H9 (cell line): ENCODE results near the gene CROCC2. TPM values are rescaled to one million over a fixed set of nuclear protein-coding genes. Genes with fewer than 3 reads are reported as not detected.

Source experiments
- DNase-seq: peaks from one replicate; pipeline ENCODE4 v3.0.0-alpha.2; 2017
- H2AFZ ChIP-seq: one replicate; pipeline ENCODE4 v1.6.1; 2013; ENCODE audit warnings: mild to moderate bottlenecking, low read length, control low read depth, moderate library complexity
- H2AK5ac ChIP-seq: 2 replicates; pipeline ENCODE4 v1.6.1; 2013; ENCODE audit warnings: low read length, control low read depth, mixed read lengths; ENCODE audit not compliant: insufficient read length
- H2BK120ac ChIP-seq: one replicate; pipeline ENCODE4 v1.6.1; 2013; ENCODE audit warnings: low read depth, mild to moderate bottlenecking, low read length, control low read depth, inconsistent platforms; ENCODE audit not compliant: poor library complexity, severe bottlenecking
- H2BK12ac ChIP-seq: 2 replicates; pipeline ENCODE4 v1.6.1; 2013; ENCODE audit warnings: low read length, control low read depth, mixed read lengths, low read depth; ENCODE audit not compliant: insufficient read length
- H2BK15ac ChIP-seq: 2 replicates; pipeline ENCODE4 v1.6.1; 2013; ENCODE audit warnings: low read depth, low read length, control low read depth
- H2BK20ac ChIP-seq: one replicate; pipeline ENCODE4 v1.6.1; 2013; ENCODE audit warnings: low read depth, mild to moderate bottlenecking, low read length, control low read depth, inconsistent platforms; ENCODE audit not compliant: poor library complexity, severe bottlenecking
- H2BK5ac ChIP-seq: 2 replicates; pipeline ENCODE4 v1.6.1; 2013; ENCODE audit warnings: low read length, control low read depth, mixed read lengths; ENCODE audit not compliant: insufficient read length
- H3K14ac ChIP-seq: 2 replicates; pipeline ENCODE4 v1.6.1; 2013; ENCODE audit warnings: low read length, control low read depth; ENCODE audit not compliant: insufficient read depth
- H3K18ac ChIP-seq: 2 replicates; pipeline ENCODE4 v1.6.1; 2013; ENCODE audit warnings: low read depth, mild to moderate bottlenecking, mixed read lengths, low read length, control low read depth; ENCODE audit not compliant: insufficient read length
- H3K23ac ChIP-seq: 2 replicates; pipeline ENCODE4 v1.6.1; 2013; ENCODE audit warnings: low read length, control low read depth, mixed read lengths, low read depth; ENCODE audit not compliant: insufficient read length
- H3K23me2 ChIP-seq: 2 replicates; pipeline ENCODE4 v1.6.1; 2013; ENCODE audit warnings: low read depth, mild to moderate bottlenecking, mixed read lengths, low read length, control low read depth; ENCODE audit not compliant: insufficient read length, poor library complexity, severe bottlenecking
- H3K27ac ChIP-seq: 2 replicates; pipeline ENCODE4 v1.5.1; 2013; ENCODE audit warnings: low read length, control low read depth, mixed read lengths, low read depth; ENCODE audit not compliant: insufficient read length
- H3K27me3 ChIP-seq: 2 replicates; pipeline ENCODE4 v1.6.1; 2013; ENCODE audit warnings: low read length, control low read depth, inconsistent platforms; ENCODE audit not compliant: insufficient read depth
- H3K4ac ChIP-seq: 2 replicates; pipeline ENCODE4 v1.6.1; 2013; ENCODE audit warnings: low read depth, mild to moderate bottlenecking, control low read depth, inconsistent platforms, low read length, moderate library complexity
- H3K4me1 ChIP-seq: 2 replicates; pipeline ENCODE4 v1.6.1; 2013; ENCODE audit warnings: low read length, control low read depth, inconsistent platforms; ENCODE audit not compliant: insufficient read depth
- H3K4me2 ChIP-seq: 2 replicates; pipeline ENCODE4 v1.6.1; 2013; ENCODE audit warnings: low read length, control low read depth, mixed read lengths; ENCODE audit not compliant: insufficient read length, insufficient read depth
- H3K56ac ChIP-seq: 2 replicates; pipeline ENCODE4 v1.6.1; 2013; ENCODE audit warnings: low read depth, mild to moderate bottlenecking, mixed read lengths, low read length, control low read depth; ENCODE audit not compliant: insufficient read length
- H3K79me1 ChIP-seq: 2 replicates; pipeline ENCODE4 v1.6.1; 2013; ENCODE audit warnings: low read depth, mild to moderate bottlenecking, moderate library complexity, low read length, control low read depth, inconsistent platforms; ENCODE audit not compliant: insufficient read depth, poor library complexity, severe bottlenecking
- H3K79me2 ChIP-seq: 2 replicates; pipeline ENCODE4 v1.6.1; 2013; ENCODE audit warnings: low read length, control low read depth, inconsistent platforms; ENCODE audit not compliant: insufficient read depth
- H3K9ac ChIP-seq: 2 replicates; pipeline ENCODE4 v1.6.1; 2013; ENCODE audit warnings: low read length, control low read depth, mixed read lengths; ENCODE audit not compliant: insufficient read length; ENCODE audit errors: extremely low read depth
- H3K9me3 ChIP-seq: one replicate; pipeline ENCODE4 v1.6.1; 2013; ENCODE audit warnings: low read depth, low read length, inconsistent platforms; ENCODE audit not compliant: control insufficient read depth
- H3T11ph ChIP-seq: one replicate; pipeline ENCODE4 v1.6.1; 2013; ENCODE audit warnings: mild to moderate bottlenecking, low read length, control low read depth, inconsistent platforms
- H4K20me1 ChIP-seq: one replicate; pipeline ENCODE4 v1.6.1; 2013; ENCODE audit not compliant: control insufficient read depth, insufficient read length, insufficient read depth
- H4K5ac ChIP-seq: 2 replicates; pipeline ENCODE4 v1.6.1; 2013; ENCODE audit warnings: low read depth, mild to moderate bottlenecking, mixed read lengths, low read length, control low read depth; ENCODE audit not compliant: insufficient read length
- H4K8ac ChIP-seq: replicated peaks from 2 replicates; pipeline ENCODE4 v1.6.1; 2013; ENCODE audit warnings: low read length, control low read depth, mixed read lengths, low read depth; ENCODE audit not compliant: insufficient read length
- H4K91ac ChIP-seq: 2 replicates; pipeline ENCODE4 v1.6.1; 2013; ENCODE audit warnings: low read depth, mild to moderate bottlenecking, moderate library complexity, mixed read lengths, low read length, control low read depth; ENCODE audit not compliant: insufficient read length
- H3K27ac Mint-ChIP-seq, 3 experiments: 2 replicates in 2 of 3; 3 replicates in 1 of 3; pipeline ENCODE4 v1.8.0; 2020 to 2021; ENCODE audit warnings: mixed read lengths in 3 of 3, mild to moderate bottlenecking in 1 of 3, moderate library complexity in 1 of 3
- H3K27me3 Mint-ChIP-seq: 2 replicates; pipeline ENCODE4 v1.8.0; 2021; ENCODE audit warnings: low read depth, mild to moderate bottlenecking, moderate library complexity, mixed read lengths
- H3K36me3 Mint-ChIP-seq, 3 experiments: 2 replicates in 2 of 3; 3 replicates in 1 of 3; pipeline ENCODE4 v1.8.0; 2020 to 2021; ENCODE audit warnings: low read depth in 3 of 3, mixed read lengths in 3 of 3; ENCODE audit not compliant: insufficient read depth in 1 of 3
- H3K4me1 Mint-ChIP-seq, 2 experiments: 2 replicates each; pipeline ENCODE4 v1.8.0; 2020; ENCODE audit warnings: mixed read lengths in 2 of 2
- H3K4me3 Mint-ChIP-seq, 2 experiments: 2 replicates in 1 of 2; 3 replicates in 1 of 2; pipeline ENCODE4 v1.8.0; 2020 to 2021; ENCODE audit warnings: mild to moderate bottlenecking in 2 of 2, mixed read lengths in 2 of 2, moderate library complexity in 1 of 2
- H3K9me3 Mint-ChIP-seq, 2 experiments: 2 replicates in 1 of 2; 3 replicates in 1 of 2; pipeline ENCODE4 v1.8.0; 2020; ENCODE audit warnings: mild to moderate bottlenecking in 2 of 2, mixed read lengths in 2 of 2, moderate library complexity in 1 of 2
- WGBS: extraction: QIAGEN DNeasy Blood & Tissue Kit; methylation state at CpG from one replicate; pipeline ENCODE4 v1.1.7; 2013; ENCODE audit warnings: missing lambda C conversion rate, low lambda C conversion rate, mixed read lengths; ENCODE audit not compliant: insufficient read length; ENCODE audit errors: extremely low coverage; 5-methylcytosine and 5-hydroxymethylcytosine counted together
- total RNA-seq: library from RNA; stranded (reverse); gene quantifications from 2 replicates; pipeline ENCODE4 v1.2.1, GENCODE V29; 2021
- TF ChIP-seq, protein P1 (sequence below): fragments of 200-600 bp; sonication (generic); conservative IDR thresholded peaks from 3 replicates; pipeline ENCODE4 v1.8.0; 2021; ENCODE audit warnings: antibody characterized with exemption, mild to moderate bottlenecking

CROCC2 gene
- total RNA-seq, 1 experiment from 2014 or later = not detected

GRCh38 chr2:240903191-240904060 lies 2.7 kb upstream of the CROCC2 start:
- DNase-seq = no peak
- H3K4me3 Mint-ChIP-seq = no peak overlapping the region
- no CpG with 5 or more reads among the region's 34 CpGs for WGBS
- no peak overlapping the region for H4K91ac ChIP-seq
- H3K56ac ChIP-seq = no peak overlapping the region
- H3K27me3 Mint-ChIP-seq = peaks cover 8% of the 10 kb centered on the region
- no peak overlapping the region for H2BK5ac ChIP-seq
- no peak overlapping the region for H3K18ac ChIP-seq
- H2BK20ac ChIP-seq = no peak overlapping the region
- no peaks in the 10 kb centered on the region for H3K27me3 ChIP-seq
- no peak overlapping the region for H2AK5ac ChIP-seq
- no peak overlapping the region for H4K5ac ChIP-seq
- H3K9me3 ChIP-seq = no peaks in the 10 kb centered on the region
- no peak overlapping the region for H4K8ac ChIP-seq
- H2BK12ac ChIP-seq = no peak overlapping the region
- no peak overlapping the region for H3K4me2 ChIP-seq
- no peaks in the 10 kb centered on the region for H3K79me2 ChIP-seq
- no peak overlapping the region for H2BK120ac ChIP-seq
- no peak overlapping the region for H3K4ac ChIP-seq
- H3T11ph ChIP-seq = no peak overlapping the region
- no peaks in the 10 kb centered on the region for H4K20me1 ChIP-seq
- TF ChIP-seq, protein P1, sequence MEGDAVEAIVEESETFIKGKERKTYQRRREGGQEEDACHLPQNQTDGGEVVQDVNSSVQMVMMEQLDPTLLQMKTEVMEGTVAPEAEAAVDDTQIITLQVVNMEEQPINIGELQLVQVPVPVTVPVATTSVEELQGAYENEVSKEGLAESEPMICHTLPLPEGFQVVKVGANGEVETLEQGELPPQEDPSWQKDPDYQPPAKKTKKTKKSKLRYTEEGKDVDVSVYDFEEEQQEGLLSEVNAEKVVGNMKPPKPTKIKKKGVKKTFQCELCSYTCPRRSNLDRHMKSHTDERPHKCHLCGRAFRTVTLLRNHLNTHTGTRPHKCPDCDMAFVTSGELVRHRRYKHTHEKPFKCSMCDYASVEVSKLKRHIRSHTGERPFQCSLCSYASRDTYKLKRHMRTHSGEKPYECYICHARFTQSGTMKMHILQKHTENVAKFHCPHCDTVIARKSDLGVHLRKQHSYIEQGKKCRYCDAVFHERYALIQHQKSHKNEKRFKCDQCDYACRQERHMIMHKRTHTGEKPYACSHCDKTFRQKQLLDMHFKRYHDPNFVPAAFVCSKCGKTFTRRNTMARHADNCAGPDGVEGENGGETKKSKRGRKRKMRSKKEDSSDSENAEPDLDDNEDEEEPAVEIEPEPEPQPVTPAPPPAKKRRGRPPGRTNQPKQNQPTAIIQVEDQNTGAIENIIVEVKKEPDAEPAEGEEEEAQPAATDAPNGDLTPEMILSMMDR = no peak
- H3K36me3 Mint-ChIP-seq = peaks cover 3 to 10% (median 5%) of the 10 kb centered on the region in 3 experiments; a peak in 5 of 7 replicates
- H3K23me2 ChIP-seq = no peaks in the 10 kb centered on the region
- no peak overlapping the region for H3K23ac ChIP-seq
- no peak overlapping the region for H3K9ac ChIP-seq
- no peak overlapping the region for H3K27ac ChIP-seq
- peaks cover 7 to 10% of the 10 kb centered on the region in 2 experiments for H3K4me1 Mint-ChIP-seq
- no peak overlapping the region for H3K27ac Mint-ChIP-seq
- no peak overlapping the region; the same call in 1 of the 2 replicates for H3K14ac ChIP-seq
- peaks cover 12% of the 10 kb centered on the region in 2 experiments for H3K9me3 Mint-ChIP-seq
- no peaks in the 10 kb centered on the region for H3K4me1 ChIP-seq
- no peaks in the 10 kb centered on the region for H3K79me1 ChIP-seq
- no peak overlapping the region for H2BK15ac ChIP-seq
- no peak overlapping the region for H2AFZ ChIP-seq
